ENCODE data around the gene GSK3B.

Gene GSK3B

GRCh38 chr3:119864476-119864875 is 229.8 kb downstream of the GSK3B start:
- no peak for DNase-seq

DNA sequence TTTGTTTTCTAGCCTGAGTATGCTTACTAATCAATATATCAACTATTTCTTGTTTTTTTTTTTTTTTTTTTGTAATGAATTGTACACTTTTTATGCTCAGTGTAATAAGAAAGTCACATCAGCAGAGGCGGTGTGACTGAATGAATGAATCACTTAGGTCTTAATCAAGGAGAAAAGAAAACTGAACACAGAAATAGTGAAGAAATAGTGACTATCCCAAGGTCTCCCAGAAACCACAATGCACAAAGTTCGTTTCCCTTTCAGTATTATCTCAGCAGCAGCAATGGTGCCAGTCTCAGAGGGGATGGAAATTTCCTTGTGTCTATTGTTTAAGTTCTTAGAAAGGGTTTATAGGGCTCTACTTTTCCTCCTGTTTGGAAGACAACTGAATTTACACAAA is 231.6 kb downstream of the GSK3B start:
- no peak for DNase-seq

DNA sequence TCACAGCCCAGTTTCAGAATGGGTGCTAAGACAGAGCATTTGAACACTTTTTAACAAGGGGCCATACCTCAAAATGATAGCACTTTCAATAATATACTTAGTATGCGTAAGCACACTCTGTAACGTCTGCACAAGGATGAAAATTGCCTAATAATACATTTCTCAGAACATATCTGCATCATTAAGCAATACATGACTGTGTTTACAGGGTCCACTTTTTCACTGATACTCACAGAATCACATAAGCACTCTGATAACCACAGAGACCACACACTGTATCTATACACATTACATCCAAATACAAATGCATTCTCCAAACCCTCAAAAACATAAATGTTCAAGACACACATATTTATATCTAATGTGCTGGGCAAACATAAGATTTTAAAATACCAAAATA is 232.6 kb downstream of the GSK3B start:
- DNase-seq = no peak

- no peak for DNase-seq
Measured at GRCh38 chr3:119859728-119860127, 234.5 kb downstream of the GSK3B start.

- no peak for DNase-seq
Measured at GRCh38 chr3:119858957-119859356, 235.3 kb downstream of the GSK3B start.

DNA sequence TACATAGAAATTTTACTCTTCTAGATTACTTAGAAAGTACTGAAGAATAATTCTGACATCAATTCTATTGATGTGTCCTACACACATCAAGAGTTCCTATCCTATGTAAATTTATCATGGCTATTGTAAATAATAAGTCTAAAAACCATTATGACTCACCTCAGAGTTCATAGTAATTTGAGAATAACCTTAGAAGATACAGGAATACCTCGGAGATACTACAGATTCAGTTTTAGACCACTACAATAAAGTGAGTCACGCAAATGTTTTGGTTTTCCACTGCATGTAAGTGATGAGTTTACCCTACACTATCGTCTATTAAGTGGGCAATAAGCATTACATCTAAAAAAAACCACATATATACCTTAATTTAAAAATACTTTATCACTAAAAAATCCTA is 237.6 kb downstream of the GSK3B start:
- DNase-seq = no peak

GRCh38 chr3:119849126-119849525 is 245.1 kb downstream of the GSK3B start:
- no peak for DNase-seq

DNA sequence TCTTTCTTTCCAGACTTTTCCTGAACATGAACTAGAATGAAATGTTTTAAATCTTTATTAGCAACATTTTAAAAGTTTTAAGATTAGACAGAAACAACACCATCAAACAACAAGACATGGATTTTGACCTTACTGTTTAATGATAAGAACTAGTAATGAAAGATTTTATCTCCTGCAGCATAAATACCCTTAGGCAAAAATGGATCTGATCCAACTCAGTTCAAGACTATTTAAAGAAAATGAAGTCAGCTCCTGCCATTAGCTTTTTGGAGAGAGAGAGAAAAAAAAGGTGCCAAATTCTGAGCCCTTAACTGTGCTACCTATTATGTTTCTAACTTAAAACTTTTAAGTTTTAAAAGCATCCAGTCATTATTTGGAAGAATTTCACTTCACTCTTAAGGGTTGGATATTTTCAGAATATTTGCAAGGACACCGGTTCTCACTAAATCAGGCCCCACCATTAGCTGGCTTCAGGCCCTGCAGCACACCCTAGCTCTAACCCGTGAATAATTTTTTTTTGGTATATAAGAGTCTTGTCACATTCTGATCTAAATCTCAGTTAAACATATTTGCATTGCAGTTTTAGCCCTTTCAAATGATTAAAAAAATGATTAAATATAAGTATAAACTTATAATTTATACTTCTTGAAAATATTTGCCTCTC is 252.3 kb downstream of the GSK3B start:
- no peak for DNase-seq

GRCh38 chr3:119835556-119835955 is 258.7 kb downstream of the GSK3B start:
- no peak for DNase-seq

- no peak for DNase-seq
Measured at GRCh38 chr3:119834754-119835370, 259.4 kb downstream of the GSK3B start.

DNA sequence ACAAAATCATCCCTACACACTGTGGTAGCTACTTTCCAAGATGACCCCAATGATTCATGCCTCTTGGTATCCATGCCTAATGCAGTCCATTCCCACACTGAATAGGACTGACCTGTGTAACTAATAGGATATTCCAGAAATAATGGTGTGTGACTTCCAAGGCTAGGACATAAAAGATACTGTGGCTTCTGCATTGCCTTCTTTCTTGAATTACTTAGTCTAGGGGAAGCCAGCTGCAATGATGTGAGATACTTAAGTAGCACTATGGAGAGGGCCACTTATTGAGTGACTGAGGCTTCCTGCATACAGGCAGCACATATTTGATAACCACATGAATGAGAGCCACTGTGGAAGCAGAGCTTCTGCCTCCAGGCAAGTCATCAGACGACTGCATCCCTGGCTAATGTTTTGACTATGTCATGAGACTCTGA is 262.3 kb downstream of the GSK3B start:
- no peak for DNase-seq

GRCh38 chr3:119831022-119831421 is 263.2 kb downstream of the GSK3B start:
- DNase-seq = no peak

DNA sequence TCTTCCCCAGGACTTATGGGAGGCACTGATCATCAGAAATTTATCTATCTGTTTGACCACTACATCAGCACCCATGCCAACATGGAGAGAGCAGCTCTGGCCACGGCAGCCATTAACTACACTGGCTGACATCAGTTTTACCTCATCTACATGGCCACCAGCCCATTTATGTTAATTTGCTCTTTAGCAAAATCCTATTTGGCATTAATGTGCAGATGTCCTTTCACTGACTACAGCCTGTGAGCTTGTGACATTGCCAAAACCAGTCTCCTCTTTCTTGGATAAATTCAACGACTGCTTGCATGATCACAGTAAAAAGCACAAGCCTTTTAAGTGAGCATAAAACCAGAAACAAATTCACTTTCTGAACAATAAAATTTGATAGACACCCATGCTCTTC is 264.8 kb downstream of the GSK3B start:
- DNase-seq = no peak

GRCh38 chr3:119826711-119827608 is 267.3 kb downstream of the GSK3B start:
- DNase-seq = no peak

- no peak for DNase-seq
Measured at GRCh38 chr3:119825820-119826219, 268.4 kb downstream of the GSK3B start.

GRCh38 chr3:119819806-119820205 is 274.4 kb downstream of the GSK3B start:
- DNase-seq = no peak

DNA sequence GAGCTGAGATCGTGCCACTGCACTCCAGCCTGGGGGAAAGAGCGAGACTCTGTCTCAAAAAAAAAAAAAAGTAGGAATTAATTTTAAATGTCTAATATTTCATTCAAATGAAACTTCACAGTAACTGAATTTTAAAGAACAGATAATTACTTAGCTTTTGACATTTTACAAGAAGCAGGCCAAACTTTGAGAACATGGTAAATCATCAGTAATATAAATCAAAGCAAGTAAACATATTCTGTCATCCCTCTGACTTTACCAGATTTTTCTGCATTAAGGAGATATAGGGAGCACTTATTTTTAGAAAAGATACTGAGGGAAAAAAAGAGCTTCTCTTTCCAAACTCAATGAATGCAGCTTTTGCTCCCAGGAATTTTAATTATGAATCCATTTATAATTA is 275.3 kb downstream of the GSK3B start:
- DNase-seq = no peak

DNA sequence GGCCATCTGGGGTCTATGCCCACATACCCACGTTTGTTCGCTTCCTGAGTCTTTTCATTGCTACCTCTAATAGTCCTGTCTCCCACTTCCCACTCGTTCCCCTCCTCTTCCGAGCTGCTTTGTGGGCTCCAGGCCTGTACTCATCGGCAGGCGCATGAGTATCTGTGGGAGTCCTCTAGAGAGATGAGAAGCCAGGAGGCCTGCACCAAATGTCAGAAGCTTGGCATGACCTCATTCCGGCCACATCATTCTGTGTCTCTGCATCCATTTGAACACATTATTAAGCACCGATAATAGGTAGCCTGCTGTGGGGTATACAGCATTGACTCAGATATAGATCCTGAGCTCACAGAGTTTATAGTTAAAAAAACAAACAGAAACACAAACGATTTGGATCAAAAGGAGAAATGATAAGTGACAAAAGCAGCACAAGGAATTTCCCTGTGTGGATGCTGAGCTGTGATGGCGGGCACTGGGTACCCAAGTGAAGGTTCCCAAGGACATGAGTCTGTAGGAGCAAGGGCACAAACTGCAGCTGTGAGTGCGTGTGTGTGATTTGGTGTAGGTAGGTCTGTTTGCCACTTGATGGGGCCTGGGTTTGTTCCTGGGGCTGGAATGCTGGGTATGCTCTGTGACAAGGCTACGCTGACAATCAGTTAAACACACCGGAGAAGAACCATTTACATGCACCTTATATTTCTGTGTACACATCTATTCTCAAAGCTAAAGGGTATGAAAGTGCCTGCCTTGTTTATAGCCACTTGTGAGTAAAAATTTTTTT is 276.5 kb downstream of the GSK3B start:
- DNase-seq = no peak

DNA sequence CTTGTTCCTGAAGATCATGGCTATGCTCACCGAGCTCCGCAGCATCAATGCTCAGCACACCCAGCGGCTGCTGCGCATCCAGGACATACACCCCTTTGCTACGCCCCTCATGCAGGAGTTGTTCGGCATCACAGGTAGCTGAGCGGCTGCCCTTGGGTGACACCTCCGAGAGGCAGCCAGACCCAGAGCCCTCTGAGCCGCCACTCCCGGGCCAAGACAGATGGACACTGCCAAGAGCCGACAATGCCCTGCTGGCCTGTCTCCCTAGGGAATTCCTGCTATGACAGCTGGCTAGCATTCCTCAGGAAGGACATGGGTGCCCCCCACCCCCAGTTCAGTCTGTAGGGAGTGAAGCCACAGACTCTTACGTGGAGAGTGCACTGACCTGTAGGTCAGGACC is 277.2 kb downstream of the GSK3B start:
- no peak for DNase-seq

- no peak for DNase-seq
Measured at GRCh38 chr3:119815716-119816115, 278.5 kb downstream of the GSK3B start.

DNA sequence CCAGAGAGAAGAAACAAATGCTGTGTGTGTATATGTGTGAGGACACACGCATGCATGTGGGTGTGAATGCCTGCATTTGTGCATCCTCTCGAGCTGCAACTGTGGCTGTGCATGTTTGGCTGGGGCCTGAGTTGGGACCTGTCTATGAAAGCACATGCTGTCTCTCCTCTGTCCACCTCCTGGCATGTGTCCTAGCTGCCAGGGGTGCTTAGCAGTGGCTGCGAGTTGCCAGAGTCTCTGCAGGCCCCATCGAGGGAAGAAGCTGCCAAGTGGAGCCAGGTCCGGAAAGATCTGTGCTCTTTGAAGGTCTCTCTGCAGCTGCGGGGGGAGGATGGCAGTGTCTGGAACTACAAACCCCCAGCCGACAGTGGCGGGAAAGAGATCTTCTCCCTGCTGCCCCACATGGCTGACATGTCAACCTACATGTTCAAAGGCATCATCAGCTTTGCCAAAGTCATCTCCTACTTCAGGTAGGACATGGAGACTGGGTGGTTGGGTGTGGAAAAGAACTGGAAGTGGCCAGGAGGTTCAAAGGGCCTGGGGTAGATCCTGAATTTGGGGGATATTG is 281.7 kb downstream of the GSK3B start:
- no peak for DNase-seq

DNA sequence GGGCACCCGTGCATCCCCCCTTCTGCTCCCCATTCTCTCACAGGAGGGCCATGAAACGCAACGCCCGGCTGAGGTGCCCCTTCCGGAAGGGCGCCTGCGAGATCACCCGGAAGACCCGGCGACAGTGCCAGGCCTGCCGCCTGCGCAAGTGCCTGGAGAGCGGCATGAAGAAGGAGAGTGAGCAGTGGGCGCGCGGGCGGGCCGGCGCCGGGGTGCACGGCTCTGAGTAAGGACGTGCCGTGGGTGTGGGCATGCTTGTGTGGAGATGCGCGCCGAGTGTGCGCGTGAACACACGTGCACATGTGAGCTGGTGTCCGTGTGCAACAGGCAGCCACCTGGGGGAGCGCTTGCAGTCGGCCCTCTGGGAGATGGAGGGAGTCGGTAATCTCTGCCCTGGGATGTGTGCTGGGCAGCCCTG is 284.2 kb downstream of the GSK3B start:
- DNase-seq = peak; percentile 47

All from activated CD4-positive, alpha-beta T cell treated with anti-CD3 and anti-CD28 coated beads, Interleukin-2, amount 50 U/mL, for 1 hour (primary cell).